Spleen (tissue), 7 donors: ENCODE results near the gene DRC1.

Experiments
- POLR2AphosphoS5 ChIP-seq, 3 donors: sonication (generic); formaldehyde crosslinking; IDR thresholded peaks; one replicate each; pipeline ENCODE4 v1.5.1; 2017; ENCODE audit warnings: antibody characterized with exemption in 3 of 3
- TF ChIP-seq, protein P1 (sequence below), 11 experiments: fragments of 200-600 bp in 7 of 11; fragments of 450-650 bp in 4 of 11; sonication (generic) in 4 of 11; IDR thresholded peaks in 8 of 11; conservative IDR thresholded peaks in 3 of 11; 1 replicate in 7 of 11; 2 replicates in 4 of 11; pipeline versions ENCODE4 v1.4.0 to v1.8.0; 2016 to 2021; ENCODE audit warnings: antibody characterized with exemption in 11 of 11, inconsistent platforms in 4 of 11, mild to moderate bottlenecking in 1 of 11
- donor health status: DM: no; HTN: no; CAD: no; lungs with moderate emphysema.
- donor health status: DM: no; HTN: no; CAD: no.
- donor health status: DM: no; HTN: no; CAD: no.

DNA sequence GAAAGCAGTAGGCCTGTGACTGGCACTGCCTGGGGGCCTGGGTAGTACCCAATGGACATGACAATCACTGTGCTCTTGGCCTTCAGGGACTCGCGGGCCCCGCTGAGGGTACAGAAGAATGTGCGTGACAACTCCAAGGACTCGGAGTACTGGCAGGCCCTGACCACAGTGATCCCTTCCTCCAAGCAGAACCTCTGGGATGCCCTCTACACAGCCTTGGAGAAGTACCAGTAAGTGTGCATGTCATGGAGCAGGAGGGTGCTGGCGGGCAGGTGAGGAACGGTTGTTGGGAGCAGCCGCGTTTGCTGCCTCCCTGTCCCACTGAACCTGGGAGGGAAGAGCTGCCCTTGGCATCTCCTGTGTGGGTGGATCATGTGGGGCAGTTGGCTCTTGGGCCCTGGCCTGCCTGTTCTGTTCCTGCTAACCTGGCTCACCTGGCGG, 52.9 kb downstream of the DRC1 start:
- TF ChIP-seq, protein P1, sequence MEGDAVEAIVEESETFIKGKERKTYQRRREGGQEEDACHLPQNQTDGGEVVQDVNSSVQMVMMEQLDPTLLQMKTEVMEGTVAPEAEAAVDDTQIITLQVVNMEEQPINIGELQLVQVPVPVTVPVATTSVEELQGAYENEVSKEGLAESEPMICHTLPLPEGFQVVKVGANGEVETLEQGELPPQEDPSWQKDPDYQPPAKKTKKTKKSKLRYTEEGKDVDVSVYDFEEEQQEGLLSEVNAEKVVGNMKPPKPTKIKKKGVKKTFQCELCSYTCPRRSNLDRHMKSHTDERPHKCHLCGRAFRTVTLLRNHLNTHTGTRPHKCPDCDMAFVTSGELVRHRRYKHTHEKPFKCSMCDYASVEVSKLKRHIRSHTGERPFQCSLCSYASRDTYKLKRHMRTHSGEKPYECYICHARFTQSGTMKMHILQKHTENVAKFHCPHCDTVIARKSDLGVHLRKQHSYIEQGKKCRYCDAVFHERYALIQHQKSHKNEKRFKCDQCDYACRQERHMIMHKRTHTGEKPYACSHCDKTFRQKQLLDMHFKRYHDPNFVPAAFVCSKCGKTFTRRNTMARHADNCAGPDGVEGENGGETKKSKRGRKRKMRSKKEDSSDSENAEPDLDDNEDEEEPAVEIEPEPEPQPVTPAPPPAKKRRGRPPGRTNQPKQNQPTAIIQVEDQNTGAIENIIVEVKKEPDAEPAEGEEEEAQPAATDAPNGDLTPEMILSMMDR (IDR thresholded peaks at IDR 0.05 in 8 of 11, conservative IDR thresholded peaks at IDR 0.05 in 3 of 11): no peak
- TF ChIP-seq POLR2AphosphoS5 (IDR thresholded peaks at IDR 0.05): no peak
